KMS-11 (cell line): ENCODE results near the gene NODAL.

ENCODE experiments used
- H2AFZ ChIP-seq: fragments of 200-600 bp; sonication (generic); 2 replicates; pipeline ENCODE4 v1.6.1; 2016; ENCODE audit warnings: antibody characterized with exemption, mixed run types, low read depth
- H3K27ac ChIP-seq: fragments of 200-600 bp; sonication (generic); 2 replicates; pipeline ENCODE4 v1.6.1; 2016; ENCODE audit warnings: mild to moderate bottlenecking, mixed run types
- H3K27me3 ChIP-seq: fragments of 200-600 bp; sonication (generic); 2 replicates; pipeline ENCODE4 v1.6.1; 2017; ENCODE audit warnings: mild to moderate bottlenecking, low read depth, mixed run types, moderate library complexity; ENCODE audit not compliant: insufficient read depth
- H3K36me3 ChIP-seq: fragments of 200-600 bp; sonication (generic); 2 replicates; pipeline ENCODE4 v1.6.1; 2017; ENCODE audit warnings: mild to moderate bottlenecking, mixed run types; ENCODE audit not compliant: insufficient read depth
- H3K4me1 ChIP-seq: fragments of 200-600 bp; sonication (generic); 2 replicates; pipeline ENCODE4 v1.6.1; 2016; ENCODE audit warnings: mild to moderate bottlenecking, low read depth, mixed run types; ENCODE audit not compliant: poor library complexity, severe bottlenecking
- H3K4me2 ChIP-seq: fragments of 200-600 bp; sonication (generic); 2 replicates; pipeline ENCODE4 v1.7.0; 2016; ENCODE audit warnings: mild to moderate bottlenecking, mixed run types
- H3K4me3 ChIP-seq: fragments of 200-600 bp; sonication (generic); IDR thresholded peaks from 2 replicates; pipeline ENCODE4 v1.6.1; 2017; ENCODE audit warnings: low read depth, low read length, mixed read lengths; ENCODE audit not compliant: insufficient read depth
- H3K79me2 ChIP-seq: fragments of 200-600 bp; sonication (generic); 2 replicates; pipeline ENCODE4 v1.6.1; 2016; ENCODE audit warnings: low read depth, mixed run types; ENCODE audit not compliant: insufficient read depth
- H3K9ac ChIP-seq: fragments of 200-600 bp; sonication (generic); 2 replicates; pipeline ENCODE4 v1.6.1; 2016; ENCODE audit warnings: mild to moderate bottlenecking, mixed run types
- H4K20me1 ChIP-seq: fragments of 200-600 bp; sonication (generic); 2 replicates; pipeline ENCODE4 v1.6.1; 2016; ENCODE audit warnings: mild to moderate bottlenecking, mixed run types; ENCODE audit not compliant: insufficient read depth
- TF ChIP-seq, protein P1 (sequence below): fragments of 200-600 bp; sonication (generic); conservative IDR thresholded peaks from 2 replicates; pipeline ENCODE4 v1.6.1; 2017; ENCODE audit warnings: low read depth, mild to moderate bottlenecking, antibody characterized with exemption, low read length, moderate library complexity, mixed read lengths

NODAL gene

DNA sequence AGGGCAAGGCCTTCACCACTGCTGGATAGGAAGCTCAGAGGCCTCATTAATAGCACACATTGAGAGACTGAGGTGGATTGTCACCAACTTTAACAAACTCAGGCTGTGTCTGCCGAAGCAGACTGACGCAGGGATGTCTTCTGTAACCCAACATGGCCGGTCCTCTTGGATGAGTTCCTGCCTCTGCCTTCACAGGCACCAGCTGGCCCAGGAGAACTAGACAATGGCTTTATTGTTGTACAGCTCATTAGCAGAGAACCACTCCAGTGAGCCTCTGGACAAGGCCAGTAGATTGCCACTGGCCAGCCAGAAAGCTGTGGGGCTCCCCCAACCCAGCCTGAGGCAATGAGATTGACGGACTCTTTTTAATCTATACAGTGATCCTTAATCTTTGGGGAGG, 9.4 kb downstream of the NODAL start:
- TF ChIP-seq, protein P1, sequence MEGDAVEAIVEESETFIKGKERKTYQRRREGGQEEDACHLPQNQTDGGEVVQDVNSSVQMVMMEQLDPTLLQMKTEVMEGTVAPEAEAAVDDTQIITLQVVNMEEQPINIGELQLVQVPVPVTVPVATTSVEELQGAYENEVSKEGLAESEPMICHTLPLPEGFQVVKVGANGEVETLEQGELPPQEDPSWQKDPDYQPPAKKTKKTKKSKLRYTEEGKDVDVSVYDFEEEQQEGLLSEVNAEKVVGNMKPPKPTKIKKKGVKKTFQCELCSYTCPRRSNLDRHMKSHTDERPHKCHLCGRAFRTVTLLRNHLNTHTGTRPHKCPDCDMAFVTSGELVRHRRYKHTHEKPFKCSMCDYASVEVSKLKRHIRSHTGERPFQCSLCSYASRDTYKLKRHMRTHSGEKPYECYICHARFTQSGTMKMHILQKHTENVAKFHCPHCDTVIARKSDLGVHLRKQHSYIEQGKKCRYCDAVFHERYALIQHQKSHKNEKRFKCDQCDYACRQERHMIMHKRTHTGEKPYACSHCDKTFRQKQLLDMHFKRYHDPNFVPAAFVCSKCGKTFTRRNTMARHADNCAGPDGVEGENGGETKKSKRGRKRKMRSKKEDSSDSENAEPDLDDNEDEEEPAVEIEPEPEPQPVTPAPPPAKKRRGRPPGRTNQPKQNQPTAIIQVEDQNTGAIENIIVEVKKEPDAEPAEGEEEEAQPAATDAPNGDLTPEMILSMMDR: no peak
- Histone ChIP-seq H3K4me3 (no peak overlapping the region), H3K9ac (no peak overlapping the region), H3K36me3 (no peaks in the 10 kb centered on the region), H3K4me2 (no peak overlapping the region), H3K4me1 (peaks cover 20% of the 10 kb centered on the region), H4K20me1 (no peaks in the 10 kb centered on the region), H3K27ac (no peak overlapping the region), H2AFZ (no peak overlapping the region), H3K27me3 (no peaks in the 10 kb centered on the region), H3K79me2 (no peaks in the 10 kb centered on the region)

DNA sequence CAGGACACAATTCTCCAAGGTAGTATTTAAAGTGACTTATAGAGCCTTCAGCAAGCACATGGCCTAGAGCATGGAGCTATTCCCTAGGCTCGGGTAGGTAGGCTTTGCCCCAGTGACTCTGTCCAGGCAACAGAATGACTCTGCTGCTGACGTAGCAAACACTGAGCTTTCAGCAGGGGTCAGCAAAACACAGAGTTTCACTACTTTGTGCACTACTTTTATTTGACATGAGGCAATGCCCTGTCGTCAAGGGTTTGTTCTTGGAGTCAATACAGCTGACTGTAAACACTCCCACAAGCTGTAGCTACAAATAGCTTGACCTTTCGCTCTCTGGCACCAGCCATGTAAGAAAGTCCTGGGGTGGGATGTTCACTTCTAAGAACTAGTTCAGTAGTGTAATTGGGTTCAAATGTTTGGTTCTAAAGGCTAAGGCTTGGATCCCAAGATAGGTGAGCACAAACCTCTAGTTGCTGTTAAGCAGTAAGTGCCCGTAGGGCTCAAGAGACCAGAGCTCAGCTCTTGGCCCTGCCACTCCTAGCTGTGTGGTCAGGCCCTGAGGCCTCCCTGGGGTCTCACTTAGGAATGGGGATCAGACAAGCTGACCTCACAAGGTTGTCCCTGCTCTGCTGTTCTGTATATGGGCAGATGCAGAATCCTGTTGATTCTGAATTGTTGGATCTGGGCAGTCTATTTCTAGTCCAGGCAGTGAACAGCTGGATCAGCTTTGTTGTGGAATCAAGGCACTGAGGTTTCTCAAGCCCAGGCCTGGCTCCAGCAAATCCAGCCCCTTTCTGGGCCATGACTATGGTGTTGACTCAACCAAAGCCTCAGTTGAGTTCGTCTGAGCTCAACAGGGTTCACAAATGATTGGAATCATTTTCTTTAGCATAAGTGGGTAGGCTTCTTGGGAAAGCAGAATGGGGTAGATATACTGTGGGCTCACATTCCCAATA, 10.7 kb downstream of the NODAL start:
- H3K4me2 ChIP-seq: peak overlapping the region; percentile 22; the same call in 1 of the 2 replicates

DNA sequence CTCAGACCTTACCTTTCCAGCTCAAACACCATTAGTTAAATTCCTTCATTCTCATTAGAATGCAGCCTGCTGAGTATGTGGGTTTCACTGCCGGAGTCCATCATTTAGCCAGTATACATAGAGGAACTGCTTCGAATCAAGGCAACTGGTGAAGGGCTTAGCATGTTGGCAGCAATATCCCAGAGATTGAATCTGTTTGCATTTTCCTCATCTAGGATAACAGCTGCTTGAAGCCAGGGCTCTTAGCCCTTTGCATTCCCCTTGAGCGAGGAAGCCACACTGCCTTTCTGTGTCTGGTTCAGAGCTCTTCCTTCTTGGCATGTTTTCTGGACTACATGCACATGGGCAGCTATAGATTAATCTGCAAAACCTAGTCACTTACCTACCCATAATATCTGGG, 14.7 kb downstream of the NODAL start:
- Histone ChIP-seq H2AFZ (no peak overlapping the region), H3K27me3 (no peaks in the 10 kb centered on the region), H3K9ac (no peak overlapping the region), H3K27ac (no peak overlapping the region), H3K4me3 (no peak overlapping the region), H3K36me3 (no peaks in the 10 kb centered on the region; the same call in 1 of the 2 replicates), H3K4me2 (no peak overlapping the region), H4K20me1 (no peaks in the 10 kb centered on the region), H3K79me2 (no peaks in the 10 kb centered on the region), H3K4me1 (peaks cover 20% of the 10 kb centered on the region)
- TF ChIP-seq, protein P1: no peak

More for the DNA sequence above, 10.7 kb downstream of the NODAL start:
- Histone ChIP-seq H3K27me3 (no peaks in the 10 kb centered on the region), H4K20me1 (no peaks in the 10 kb centered on the region), H3K79me2 (no peaks in the 10 kb centered on the region), H3K4me3 (no peak overlapping the region), H3K9ac (peak overlapping the region; percentile 14; the same call in 1 of the 2 replicates), H3K27ac (peak overlapping the region; percentile 52), H3K4me1 (peaks cover 20% of the 10 kb centered on the region), H2AFZ (no peak overlapping the region), H3K36me3 (no peaks in the 10 kb centered on the region)
- TF ChIP-seq, protein P1: no peak

DNA sequence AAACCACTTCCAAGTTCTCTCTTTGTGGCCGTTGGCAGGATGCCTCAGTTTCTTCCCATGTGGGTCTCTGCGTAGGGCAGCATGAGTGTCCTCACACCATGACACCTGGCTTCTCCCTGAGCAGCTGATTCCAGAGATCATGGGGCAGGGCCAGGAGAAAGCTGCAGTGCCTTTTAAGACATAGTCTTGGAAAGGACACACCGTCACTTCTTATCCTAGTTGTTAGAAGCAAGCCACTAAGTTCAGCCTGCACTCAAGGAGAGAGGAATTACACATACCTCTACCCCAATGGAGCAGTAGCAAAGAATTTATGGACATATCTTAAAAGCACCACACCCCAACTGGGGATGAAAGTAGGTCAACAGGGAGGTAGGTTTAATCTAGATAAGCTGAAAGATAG, 16.4 kb downstream of the NODAL start:
- no peaks in the 10 kb centered on the region; the same call in 1 of the 2 replicates for H3K36me3 ChIP-seq
- H4K20me1 ChIP-seq: no peaks in the 10 kb centered on the region
- no peaks in the 10 kb centered on the region for H3K27me3 ChIP-seq
- H2AFZ ChIP-seq: no peak overlapping the region
- H3K4me1 ChIP-seq: peaks cover 7% of the 10 kb centered on the region
- H3K4me3 ChIP-seq: no peak overlapping the region
- no peaks in the 10 kb centered on the region for H3K79me2 ChIP-seq
- no peak overlapping the region for H3K4me2 ChIP-seq
- TF ChIP-seq, protein P1: no peak
- H3K27ac ChIP-seq: no peak overlapping the region
- no peak overlapping the region for H3K9ac ChIP-seq
